ENCODE results near the gene ERMN.
"Not testable (repeated sequence)": the region's sequence is repeated elsewhere in the genome, so short reads cannot be mapped to it uniquely, and the experiment has no call there.

The ERMN gene

DNA sequence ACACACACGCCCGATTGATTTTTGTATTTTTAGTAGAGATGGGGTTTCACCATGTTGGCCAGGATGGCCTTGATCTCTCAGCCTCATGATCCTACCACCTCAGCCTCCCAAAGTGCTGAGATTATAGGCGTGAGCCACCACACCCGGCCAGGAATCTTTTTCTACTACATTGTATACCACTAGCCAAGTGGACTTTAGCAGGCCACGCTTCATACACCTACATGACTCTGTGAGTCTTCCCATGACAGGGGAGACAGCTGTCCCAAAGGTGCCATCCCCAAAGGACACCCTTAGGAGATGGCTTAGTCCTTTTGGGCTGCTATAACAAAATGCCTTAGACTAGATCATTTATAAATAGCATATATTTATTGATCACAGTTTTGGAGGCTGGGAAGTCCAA, 32.8 kb downstream of the ERMN start:
- DNase-seq (ENCODE audit: low spot score) = no peak

DNA sequence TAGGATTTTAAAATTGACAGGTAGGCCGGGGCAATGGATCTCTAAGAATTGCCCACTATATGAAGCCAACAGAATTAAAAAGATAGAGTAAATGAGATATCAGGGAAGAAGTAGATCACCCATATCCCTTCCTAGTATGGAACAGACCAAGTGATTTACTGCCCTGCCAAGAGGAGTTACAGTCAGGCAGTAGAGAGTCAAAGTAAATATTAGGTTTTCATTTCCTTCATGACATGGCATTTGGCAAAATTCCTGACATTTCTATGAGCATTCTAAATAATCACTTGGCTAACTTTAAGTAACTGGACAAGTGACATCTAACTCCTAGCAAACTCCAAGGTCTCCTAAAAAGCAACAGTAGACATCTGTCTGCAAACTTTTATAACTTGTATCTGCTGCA, 34.6 kb downstream of the ERMN start:
- DNase-seq (ENCODE audit: low spot score) = no peak

- DNase-seq (ENCODE audit: low spot score) = no peak
Observed at GRCh38 chr2:157290525-157290924, 35.1 kb downstream of the ERMN start.

- no peak for DNase-seq (ENCODE audit: low spot score)
Observed at GRCh38 chr2:157287160-157287559, 38.5 kb downstream of the ERMN start.

DNA sequence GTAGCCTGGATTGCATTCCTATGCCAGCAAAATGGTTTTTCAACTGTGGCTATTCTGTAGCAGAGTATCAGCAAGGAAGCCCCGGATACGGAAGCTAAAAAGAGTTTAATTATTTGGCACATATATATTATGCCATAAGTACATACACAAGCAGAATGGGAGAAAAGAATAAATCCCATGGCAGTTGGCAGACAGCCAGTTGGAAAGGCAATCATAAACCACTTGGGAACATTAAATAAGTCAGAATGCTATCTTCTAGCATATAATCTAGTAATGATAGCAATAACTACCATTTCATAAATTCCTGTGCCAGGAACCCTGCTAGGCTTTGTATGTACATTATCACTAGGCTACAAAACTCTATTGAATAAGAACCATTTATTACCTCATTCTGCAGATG, 42.2 kb downstream of the ERMN start:
- no peak for DNase-seq (ENCODE audit: low spot score)

DNA sequence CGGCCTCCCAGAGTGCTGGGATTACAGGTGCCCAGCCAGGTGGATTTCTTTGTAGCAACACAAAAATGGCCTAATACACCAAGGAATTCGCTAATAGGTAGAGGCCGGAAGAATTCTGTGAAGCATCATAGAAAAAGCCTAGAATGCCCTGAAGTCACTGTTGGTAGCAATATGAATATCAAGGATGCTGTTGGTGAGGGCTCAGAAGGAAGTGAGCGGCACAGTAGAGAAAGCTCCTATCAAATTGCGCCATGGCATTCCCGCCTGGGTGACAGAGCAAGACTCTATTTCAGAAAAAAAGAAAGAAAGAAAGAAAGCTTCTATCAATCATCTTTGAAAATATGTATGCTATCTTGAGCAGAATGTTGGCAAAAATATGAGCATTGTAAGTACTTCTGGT, 44.3 kb downstream of the ERMN start:
- DNase-seq (ENCODE audit: low spot score) = no peak

DNA sequence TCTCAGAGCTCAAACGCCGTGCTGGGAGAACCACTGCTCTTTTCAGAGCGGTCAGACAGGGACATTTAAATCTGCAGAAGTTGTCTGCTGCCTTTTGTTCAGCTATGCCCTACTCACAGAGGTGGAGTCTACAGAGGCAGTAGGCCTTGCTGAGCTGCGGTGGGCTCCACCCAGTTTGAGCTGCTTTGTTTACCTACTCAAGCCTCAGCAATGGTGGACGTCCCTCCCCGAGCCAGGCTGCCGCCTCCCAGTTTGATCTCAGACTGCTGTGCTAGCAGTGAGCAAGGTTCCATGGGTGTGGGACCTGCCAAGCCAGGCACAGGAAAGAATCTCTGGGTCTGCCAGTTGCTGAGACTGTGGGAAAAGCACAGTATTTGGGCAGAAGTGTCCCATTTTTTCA, 46.3 kb downstream of the ERMN start:
- not testable (repeated sequence) for DNase-seq (ENCODE audit: low spot score)

GRCh38 chr2:157271590-157272203, 53.9 kb downstream of the ERMN start:
- DNase-seq (ENCODE audit: low spot score) = no peak

- DNase-seq (ENCODE audit: low spot score) = no peak
Observed at GRCh38 chr2:157269922-157270321, 55.7 kb downstream of the ERMN start.

GRCh38 chr2:157269060-157269459, 56.6 kb downstream of the ERMN start:
- no peak for DNase-seq (ENCODE audit: low spot score)

Measured in globus pallidus (tissue), 1 donor.